LHCN-M2 (cell line): ENCODE measurements around the gene FECH. TPM values are rescaled to one million over a fixed set of nuclear protein-coding genes. Genes with fewer than 3 reads are reported as not detected.
"Not testable (repeated sequence)": the region's sequence is repeated elsewhere in the genome, so short reads cannot be mapped to it uniquely, and the experiment has no call there.

Experiments
- DNase-seq: peaks from one replicate; pipeline ENCODE4 v3.0.0-alpha.2; 2012; ENCODE audit warnings: low read depth
- total RNA-seq: library from RNA; depleted of rRNA; stranded (reverse); fragments of >200 nt; gene quantifications from 2 replicates; pipeline ENCODE4 v1.2.3, GENCODE V29; 2014; rRNA removed

The FECH gene
- total RNA-seq, 1 experiment from 2014 or later, result 35.9 TPM

DNA sequence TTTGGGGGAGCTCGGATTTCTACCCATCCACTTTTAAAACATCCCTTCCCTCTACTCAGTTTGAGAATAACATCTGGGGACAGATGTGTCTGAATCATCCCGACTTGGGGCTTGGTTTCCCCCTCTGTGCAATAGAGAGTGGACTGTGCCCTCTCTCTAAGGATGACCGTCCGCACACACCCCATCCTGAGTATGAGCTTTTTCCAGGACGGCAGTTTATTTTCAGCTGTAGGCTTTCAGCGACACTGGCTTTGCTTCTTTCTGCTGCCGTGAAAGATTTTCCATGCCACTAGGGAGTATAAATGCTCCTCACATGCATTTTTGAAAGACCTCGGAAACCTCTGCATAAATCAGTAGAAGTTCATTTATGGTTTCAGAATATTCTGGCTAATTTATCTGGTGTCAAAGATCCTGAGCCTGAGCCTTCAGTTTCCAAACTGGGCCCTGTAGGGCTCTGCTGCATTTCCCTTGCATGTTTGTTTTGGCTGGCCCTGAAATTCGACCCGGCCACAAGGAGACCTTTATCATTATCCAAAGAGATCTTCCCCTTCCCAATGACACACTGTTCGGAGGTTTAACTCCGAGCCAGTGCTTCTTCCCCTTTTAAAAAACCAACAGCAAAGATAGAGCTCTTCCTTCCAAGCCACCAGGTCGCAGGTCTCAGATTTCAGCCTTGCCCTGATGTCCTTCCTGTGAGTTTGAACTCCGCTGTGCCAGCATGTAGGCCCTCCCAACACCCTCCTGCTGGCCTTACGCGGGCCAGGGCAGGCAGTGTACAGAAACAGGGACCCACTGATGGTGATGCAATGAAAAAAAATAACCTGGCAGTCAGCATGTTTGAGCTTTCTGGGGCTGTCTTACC is 53.3 kb downstream of the FECH start:
- DNase-seq, result no peak

DNA sequence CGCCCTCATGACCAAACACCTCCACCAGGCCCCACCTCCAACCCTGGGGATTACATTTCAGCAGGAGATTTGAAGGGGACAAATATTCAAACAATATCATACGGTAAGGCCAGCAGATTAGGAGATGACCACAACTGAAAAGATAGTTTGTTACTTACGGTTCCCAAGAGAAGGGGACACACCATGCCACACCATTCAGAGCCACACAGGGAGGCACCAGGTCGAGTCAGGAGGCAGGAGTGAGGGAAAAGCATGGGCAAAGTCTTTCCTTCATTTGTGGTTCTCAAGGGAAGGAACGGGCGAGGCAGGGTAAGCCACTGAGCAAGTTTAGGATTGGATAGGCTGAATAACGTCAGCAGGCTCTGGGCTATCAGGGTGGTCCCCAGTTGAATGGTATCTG is 57.4 kb downstream of the FECH start:
- DNase-seq, result no peak

DNA sequence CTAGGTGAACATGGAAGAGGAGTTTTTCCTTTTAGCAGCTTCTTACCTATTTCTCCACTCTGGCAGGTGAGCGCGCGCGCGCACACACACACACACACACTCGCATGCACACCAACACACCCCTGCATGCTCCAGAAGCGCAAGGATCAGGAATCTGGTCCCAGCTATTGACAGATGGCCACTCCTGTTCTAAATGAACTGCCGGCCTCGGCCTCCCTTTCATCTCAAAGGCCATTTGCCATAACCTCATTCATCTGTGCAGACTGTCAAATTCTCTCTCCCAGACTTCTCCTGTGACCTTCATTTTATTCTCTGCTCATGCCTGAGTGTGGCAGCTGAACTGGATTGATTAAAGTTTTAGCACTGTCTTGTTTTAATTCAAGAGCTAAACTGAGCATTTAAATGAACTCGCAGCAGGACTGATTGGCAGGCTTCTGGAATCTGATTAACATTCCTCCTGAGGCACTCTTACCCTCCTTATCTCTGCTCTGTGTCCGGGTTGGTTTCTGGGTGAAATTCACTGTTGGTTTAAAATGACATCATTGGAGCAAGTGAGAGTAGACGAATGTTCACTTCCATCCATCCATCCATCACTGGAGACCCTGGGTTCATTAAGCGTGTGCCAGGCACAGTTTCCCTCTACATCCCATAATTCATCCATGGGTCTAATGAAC is 58.8 kb downstream of the FECH start:
- no peak for DNase-seq

DNA sequence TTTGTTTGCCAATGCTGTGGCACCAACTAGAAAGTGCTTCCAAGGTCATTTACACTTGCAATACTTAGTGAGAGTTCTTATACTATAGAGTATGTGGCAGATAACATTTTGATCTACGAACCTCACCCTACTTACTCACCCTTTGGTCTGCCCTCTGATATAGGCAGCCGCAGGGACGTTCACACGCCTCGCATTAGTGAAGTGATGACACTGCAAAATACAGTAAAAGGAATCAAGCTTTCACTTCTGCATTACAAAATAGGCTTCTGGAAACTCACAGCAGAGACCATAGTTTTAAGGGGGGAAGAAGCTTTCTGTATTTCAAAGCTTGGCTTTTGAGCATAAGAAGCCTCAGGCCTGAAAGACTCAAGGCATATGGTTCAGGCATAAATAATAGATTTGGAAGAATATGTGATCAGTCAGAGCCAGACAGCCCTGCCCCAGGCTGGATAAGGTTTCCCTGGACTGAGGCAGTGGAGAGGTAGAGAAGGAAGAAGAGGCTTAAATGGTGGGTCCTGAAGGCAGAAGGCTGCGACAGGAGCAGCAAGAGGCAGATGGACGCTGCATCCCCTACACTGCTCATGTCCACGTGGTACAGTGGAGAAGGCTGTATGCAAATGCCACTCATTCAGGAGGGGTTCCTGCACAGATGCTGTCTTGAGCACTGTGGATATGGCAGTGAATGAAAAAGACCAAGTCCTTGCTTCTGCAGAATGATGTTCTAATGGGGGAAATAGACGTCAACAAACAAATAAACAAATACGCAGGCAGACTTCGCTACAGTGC is 63.1 kb downstream of the FECH start:
- DNase-seq, result no peak

DNA sequence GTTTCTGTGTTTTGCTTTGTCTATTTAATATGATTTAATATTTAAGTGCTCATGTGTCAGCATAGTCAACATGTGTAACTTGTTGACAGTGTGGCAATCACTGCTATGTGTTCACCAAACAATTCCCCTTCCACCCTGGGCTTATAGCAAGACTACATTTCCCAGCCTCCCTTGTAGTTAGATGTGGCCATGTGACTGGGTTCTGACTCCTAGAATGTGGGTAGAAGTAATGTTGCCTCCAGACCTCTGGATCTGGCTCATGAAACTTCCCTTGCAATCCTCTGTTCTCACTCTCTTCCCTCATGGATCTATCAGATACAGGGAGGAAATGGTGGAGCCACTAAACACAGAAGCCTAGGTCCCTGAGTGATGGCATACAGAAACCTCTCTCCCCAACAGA is 64.2 kb downstream of the FECH start:
- DNase-seq, result not testable (repeated sequence)

DNA sequence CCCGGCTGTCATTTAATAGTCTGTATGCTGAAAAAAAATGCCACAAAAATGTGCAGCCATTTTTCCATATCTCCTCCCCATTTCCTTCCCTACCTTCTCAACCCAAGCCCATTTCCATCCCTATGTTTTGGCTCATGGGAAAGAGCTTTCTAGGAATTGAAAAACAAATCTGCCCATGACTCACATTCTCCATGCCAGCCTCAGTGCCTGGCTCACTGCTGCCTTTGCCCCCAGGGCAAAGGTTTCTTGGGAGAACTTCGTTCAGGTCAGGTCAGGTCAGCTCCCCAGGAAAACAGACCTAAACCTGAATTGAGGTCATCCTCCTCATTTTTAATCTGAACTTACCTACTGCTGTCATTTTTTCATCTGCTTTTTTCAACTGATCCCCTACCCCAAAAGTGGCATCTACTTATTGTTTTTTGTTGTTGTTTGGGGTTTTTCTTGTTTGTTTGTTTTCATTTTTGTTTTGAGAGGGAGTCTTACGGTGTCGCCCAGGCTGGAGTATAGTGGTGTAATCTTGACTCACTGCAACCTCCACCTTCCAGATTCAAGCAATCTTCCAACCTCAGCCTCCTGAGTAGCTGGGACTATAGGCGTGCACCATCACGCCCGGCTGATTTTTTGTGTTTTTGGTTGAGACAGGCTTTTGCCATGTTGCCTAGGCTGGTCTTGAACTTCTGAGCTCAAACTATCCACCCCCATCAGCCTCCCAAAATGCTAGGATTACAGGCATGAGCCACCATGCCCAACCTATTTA is 66.7 kb downstream of the FECH start:
- DNase-seq, result no peak

DNA sequence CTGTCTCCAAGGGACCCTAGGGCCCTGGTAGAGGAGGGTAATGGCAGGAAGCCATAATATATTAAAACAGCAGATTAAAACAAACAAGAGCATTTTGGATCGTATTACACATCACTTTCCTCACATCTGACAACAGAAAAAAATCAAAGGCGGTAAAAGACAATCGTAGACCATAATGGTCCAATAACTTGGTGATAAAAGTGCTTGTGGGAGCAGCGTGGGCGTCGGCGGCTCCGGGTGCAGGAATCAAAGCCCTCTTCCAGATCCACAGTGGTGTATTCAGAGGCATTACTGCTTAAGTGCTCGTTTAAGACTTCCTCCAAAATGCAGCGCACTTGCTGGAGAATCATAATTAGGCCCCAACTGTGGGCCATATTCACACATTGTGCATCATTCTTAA is 68.0 kb downstream of the FECH start:
- no peak for DNase-seq

DNA sequence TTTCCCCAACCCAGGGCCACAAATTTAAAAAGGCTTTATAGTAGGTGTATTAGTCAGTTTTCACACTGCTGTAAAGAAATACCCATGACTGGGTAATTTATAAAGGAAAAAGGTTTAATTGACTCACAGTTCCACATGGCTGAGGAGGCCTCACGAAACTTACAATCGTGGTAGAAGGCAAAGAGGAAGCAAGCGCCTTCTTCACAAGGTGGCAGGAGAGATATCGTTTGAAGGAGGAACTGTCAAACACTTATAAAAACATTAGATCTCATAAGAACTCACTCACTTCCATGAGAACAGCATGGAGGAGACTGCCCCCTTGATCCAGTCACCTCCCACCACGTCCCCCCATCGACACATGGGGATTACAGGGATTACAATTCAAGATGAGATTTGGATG is 70.4 kb downstream of the FECH start:
- no peak for DNase-seq

DNA sequence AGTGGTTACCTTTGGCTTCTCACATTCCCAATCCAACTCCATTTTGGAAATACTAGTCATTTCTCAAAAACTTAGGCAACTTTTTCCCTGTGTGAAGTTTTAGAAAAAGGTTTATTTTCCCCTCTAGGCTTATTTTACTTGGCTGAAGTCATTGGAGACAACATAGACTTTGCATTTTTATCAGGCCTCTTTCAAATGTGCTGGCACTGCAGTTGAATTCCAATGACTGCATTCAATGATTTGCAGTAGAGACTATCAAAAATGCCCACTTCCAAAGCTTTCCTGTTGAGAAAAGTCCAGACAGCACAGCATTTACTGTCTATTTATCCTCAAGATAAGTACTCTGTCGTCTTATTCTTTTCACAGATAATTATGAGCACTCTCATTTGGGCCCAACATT is 81.3 kb downstream of the FECH start:
- DNase-seq, result no peak

DNA sequence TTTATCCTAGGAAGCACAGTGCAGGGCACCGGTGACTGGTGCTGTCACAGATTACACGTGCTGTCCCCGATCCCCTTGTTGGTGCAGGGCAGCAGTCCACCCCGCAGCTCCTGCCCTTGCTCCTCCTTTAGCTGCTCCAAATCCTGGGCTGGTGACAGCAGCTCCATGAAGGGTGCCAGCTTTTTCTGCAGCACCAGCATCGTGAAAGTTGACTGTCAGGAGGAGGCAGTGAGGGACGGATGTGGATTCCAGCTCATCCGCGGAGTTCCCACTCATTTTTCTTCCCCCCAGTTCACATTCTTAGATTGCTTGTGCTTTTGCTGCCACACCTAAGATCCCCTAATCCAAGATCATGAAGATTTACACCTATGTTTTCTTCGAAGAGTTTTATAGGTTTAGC is 83.9 kb downstream of the FECH start:
- no peak for DNase-seq

DNA sequence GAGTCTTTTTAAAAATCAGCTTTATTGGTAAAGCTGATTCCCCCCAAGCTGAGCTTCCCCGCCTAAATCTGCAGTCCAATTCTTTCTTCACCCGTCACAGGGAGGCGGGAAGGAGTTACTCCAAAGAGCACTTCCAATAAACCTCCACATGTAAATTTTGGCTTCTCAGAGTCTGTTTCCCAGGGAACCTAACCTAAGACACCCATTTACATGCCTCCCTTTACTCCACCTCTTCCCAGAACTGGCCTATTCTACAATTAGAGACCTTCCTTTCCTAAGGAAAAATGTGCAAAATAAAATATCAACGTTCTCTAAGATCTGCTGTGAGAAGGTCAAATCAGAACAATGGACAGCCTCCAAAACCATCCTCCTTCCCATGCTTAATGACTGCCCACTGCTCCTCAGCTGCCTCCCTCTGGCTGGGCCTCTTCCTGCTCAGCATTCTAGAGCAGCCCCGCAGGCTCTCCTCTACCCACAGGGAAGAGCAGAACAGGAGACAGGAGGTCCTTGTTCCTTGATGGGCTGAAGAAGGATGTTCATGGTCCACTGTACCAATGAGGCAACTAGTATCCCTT is 87.7 kb downstream of the FECH start:
- no peak for DNase-seq

Other genes starting within 250 kb of the FECH start
- not detected in 2 replicates for gene ST8SIA3, start 234.1 kb downstream of the FECH start, total RNA-seq
- gene ONECUT2, start 151.3 kb downstream of the FECH start, total RNA-seq, result under 0.01 TPM in 2 replicates
- 188 and 210 TPM in 2 replicates for gene NARS1, start 35.1 kb upstream of the FECH start, total RNA-seq
- gene ATP8B1, start 216.6 kb upstream of the FECH start, total RNA-seq, result 5.6 and 8.5 TPM in 2 replicates